ENCODE results near the gene GPHN. TPM values are rescaled to one million over a fixed set of nuclear protein-coding genes. Genes with fewer than 3 reads are reported as not detected.

The GPHN gene
- total and polyA plus RNA-seq, 10 of the 15 experiments (the other 5 are each of a cell fraction or from before 2014, with no cell fraction given), result 22.3 to 48.8 (median 33.1) TPM

DNA sequence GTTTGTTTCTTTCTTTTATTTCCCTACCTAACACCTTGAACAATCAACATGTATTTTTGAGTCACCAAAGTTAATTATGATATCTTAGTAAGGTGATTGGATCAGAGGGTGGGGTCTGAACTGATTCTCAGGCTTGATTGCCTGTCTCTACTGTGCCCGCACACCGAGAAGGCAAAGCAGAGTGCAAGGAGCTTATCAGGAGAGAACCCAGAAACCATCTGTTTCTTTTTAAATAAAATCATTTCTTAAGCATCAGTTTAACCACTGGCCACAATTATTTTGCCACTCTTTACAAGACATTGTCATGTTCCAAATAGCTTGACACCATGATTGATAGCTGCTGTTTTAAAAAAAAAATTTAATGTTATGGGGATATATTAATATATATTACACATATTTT, 684.4 kb downstream of the GPHN start (continued):
- TF ChIP-seq, protein P1, sequence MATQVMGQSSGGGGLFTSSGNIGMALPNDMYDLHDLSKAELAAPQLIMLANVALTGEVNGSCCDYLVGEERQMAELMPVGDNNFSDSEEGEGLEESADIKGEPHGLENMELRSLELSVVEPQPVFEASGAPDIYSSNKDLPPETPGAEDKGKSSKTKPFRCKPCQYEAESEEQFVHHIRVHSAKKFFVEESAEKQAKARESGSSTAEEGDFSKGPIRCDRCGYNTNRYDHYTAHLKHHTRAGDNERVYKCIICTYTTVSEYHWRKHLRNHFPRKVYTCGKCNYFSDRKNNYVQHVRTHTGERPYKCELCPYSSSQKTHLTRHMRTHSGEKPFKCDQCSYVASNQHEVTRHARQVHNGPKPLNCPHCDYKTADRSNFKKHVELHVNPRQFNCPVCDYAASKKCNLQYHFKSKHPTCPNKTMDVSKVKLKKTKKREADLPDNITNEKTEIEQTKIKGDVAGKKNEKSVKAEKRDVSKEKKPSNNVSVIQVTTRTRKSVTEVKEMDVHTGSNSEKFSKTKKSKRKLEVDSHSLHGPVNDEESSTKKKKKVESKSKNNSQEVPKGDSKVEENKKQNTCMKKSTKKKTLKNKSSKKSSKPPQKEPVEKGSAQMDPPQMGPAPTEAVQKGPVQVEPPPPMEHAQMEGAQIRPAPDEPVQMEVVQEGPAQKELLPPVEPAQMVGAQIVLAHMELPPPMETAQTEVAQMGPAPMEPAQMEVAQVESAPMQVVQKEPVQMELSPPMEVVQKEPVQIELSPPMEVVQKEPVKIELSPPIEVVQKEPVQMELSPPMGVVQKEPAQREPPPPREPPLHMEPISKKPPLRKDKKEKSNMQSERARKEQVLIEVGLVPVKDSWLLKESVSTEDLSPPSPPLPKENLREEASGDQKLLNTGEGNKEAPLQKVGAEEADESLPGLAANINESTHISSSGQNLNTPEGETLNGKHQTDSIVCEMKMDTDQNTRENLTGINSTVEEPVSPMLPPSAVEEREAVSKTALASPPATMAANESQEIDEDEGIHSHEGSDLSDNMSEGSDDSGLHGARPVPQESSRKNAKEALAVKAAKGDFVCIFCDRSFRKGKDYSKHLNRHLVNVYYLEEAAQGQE (IDR thresholded peaks at IDR 0.05; ENCODE audit: low read depth, low read length), result no peak
- TF ChIP-seq KLF5 (IDR thresholded peaks at IDR 0.05; ENCODE audit: partially characterized antibody) (no peak), MEF2B (IDR thresholded peaks at IDR 0.05; ENCODE audit: partially characterized antibody, poor library complexity, severe bottlenecking) (no peak), SREBF1 (IDR thresholded peaks at IDR 0.05; ENCODE audit: low read length) (no peak)

DNA sequence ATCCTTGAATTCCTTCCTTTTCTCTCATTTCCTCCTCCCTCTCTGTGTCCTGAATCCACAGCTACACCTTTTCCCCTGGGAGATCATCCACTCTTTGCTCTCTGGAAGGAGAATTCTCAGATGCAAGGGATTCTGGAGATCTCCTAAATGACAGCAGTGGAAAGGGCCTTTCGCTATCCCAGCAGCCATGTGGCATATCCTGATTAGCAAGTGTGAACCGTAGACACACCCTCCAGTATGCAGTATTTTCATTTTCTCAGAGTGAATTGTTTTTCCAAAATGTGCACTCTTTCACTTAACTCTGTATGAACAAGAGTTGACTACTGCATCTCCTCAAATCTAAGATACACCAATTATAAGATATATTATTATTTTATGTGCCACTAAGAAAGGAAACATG, 687.3 kb downstream of the GPHN start:
- TF ChIP-seq CBX5 (IDR thresholded peaks at IDR 0.05; ENCODE audit: low read depth) (no peak), FOS (IDR thresholded peaks at IDR 0.05; ENCODE audit: borderline replicate concordance, extremely low read depth, insufficient read length) (no peak), POU2F2 (IDR thresholded peaks at IDR 0.05; ENCODE audit: borderline replicate concordance, low read depth, low read length) (no peak), CHD4 (IDR thresholded peaks at IDR 0.05) (no peak), NRF1 (conservative IDR thresholded peaks at IDR 0.05; ENCODE audit: low read depth, low read length) (no peak), SP1 (IDR thresholded peaks at IDR 0.05; ENCODE audit: low read depth, low read length) (no peak), MEF2B (IDR thresholded peaks at IDR 0.05; ENCODE audit: partially characterized antibody, poor library complexity, severe bottlenecking) (no peak), MXI1 (IDR thresholded peaks at IDR 0.05; ENCODE audit: low read depth, low read length) (no peak), ZNF24 (IDR thresholded peaks at IDR 0.05) (no peak), MTA2 (IDR thresholded peaks at IDR 0.05; ENCODE audit: low read depth) (no peak), BCL11A (IDR thresholded peaks at IDR 0.05; ENCODE audit: low read depth, low read length) (no peak), EZH2 (IDR thresholded peaks at IDR 0.05; ENCODE audit: borderline replicate concordance, control insufficient read depth, low read depth, low read length) (no peak), YY1 (IDR thresholded peaks at IDR 0.05; ENCODE audit: low read depth, low read length) (no peak), SMAD1 (IDR thresholded peaks at IDR 0.05; ENCODE audit: low read depth, partially characterized antibody) (no peak)
- TF ChIP-seq, protein P2, sequence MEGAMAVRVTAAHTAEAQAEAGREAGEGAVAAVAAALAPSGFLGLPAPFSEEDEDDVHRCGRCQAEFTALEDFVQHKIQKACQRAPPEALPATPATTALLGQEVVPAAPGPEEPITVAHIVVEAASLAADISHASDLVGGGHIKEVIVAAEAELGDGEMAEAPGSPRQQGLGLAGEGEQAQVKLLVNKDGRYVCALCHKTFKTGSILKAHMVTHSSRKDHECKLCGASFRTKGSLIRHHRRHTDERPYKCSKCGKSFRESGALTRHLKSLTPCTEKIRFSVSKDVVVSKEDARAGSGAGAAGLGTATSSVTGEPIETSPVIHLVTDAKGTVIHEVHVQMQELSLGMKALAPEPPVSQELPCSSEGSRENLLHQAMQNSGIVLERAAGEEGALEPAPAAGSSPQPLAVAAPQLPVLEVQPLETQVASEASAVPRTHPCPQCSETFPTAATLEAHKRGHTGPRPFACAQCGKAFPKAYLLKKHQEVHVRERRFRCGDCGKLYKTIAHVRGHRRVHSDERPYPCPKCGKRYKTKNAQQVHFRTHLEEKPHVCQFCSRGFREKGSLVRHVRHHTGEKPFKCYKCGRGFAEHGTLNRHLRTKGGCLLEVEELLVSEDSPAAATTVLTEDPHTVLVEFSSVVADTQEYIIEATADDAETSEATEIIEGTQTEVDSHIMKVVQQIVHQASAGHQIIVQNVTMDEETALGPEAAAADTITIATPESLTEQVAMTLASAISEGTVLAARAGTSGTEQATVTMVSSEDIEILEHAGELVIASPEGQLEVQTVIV (IDR thresholded peaks at IDR 0.05; ENCODE audit: borderline replicate concordance, partially characterized antibody), result no peak
- Histone ChIP-seq H3K36me3 (ENCODE audit: control insufficient read depth in 2 of 2, insufficient read depth in 2 of 2, low read length in 1 of 2) (no peaks in the 10 kb centered on the region), H3K9ac (ENCODE audit: control insufficient read depth, insufficient read depth, low read length) (no peak overlapping the region), H4K20me1 (ENCODE audit: control insufficient read depth, insufficient read depth) (no peaks in the 10 kb centered on the region), H2AFZ (ENCODE audit: control insufficient read depth, low read depth, low read length) (no peak overlapping the region), H3K4me3 (no peak overlapping the region), H3K27me3 (replicated peaks in 1 of 2; ENCODE audit: control insufficient read depth in 2 of 2, insufficient read depth in 2 of 2, low read length in 1 of 2) (no peaks in the 10 kb centered on the region), H3K9me3 (replicated peaks; ENCODE audit: control insufficient read depth, insufficient read depth, low read length) (no peaks in the 10 kb centered on the region), H3K4me2 (ENCODE audit: control insufficient read depth, insufficient read depth) (no peak overlapping the region), H3K4me1 (ENCODE audit: control insufficient read depth, insufficient read depth, low read length) (no peaks in the 10 kb centered on the region), H3K27ac (ENCODE audit: control insufficient read depth, insufficient read depth) (no peak overlapping the region), H3K79me2 (ENCODE audit: control insufficient read depth, insufficient read depth, low read length) (no peaks in the 10 kb centered on the region)
- RAD21 ChIA-PET (ENCODE audit: unreplicated experiment), result interaction anchor here (0.7 to 1.3 kb wide), 2 partner anchors 15 to 164 kb away, joined by 3 read pairs; partner anchors contain the start of gene ATP6V1D
- SMC1A ChIA-PET (ENCODE audit: uncharacterized antibody, unreplicated experiment), result no interaction called here
- no TSS peak for BruUV-seq (replicated peaks)
- FAIRE-seq, result no peak
- POLR2A ChIA-PET, result no interaction called here
- intact Hi-C loops (cut with micrococcal nuclease; ENCODE audit: unreplicated experiment) (no loop called here), in situ Hi-C loops (cut with MboI) (no loop called here)
- DNase-seq (ENCODE audit: low read depth, low spot score), result no peak
- ATAC-seq, result no peak
- WGBS (ENCODE audit: insufficient coverage, insufficient replicate concordance, low lambda C conversion rate, missing lambda C conversion rate), result 76% methylated on average over 2 of the region's 2 CpGs
- CTCF ChIA-PET, result no interaction called here
